ENCODE measurements around the gene ZGPAT. TPM values are rescaled to one million over a fixed set of nuclear protein-coding genes. Genes with fewer than 3 reads are reported as not detected.

The ZGPAT gene
- total RNA-seq, 1 experiment from 2014 or later, result 27.6 TPM

DNA sequence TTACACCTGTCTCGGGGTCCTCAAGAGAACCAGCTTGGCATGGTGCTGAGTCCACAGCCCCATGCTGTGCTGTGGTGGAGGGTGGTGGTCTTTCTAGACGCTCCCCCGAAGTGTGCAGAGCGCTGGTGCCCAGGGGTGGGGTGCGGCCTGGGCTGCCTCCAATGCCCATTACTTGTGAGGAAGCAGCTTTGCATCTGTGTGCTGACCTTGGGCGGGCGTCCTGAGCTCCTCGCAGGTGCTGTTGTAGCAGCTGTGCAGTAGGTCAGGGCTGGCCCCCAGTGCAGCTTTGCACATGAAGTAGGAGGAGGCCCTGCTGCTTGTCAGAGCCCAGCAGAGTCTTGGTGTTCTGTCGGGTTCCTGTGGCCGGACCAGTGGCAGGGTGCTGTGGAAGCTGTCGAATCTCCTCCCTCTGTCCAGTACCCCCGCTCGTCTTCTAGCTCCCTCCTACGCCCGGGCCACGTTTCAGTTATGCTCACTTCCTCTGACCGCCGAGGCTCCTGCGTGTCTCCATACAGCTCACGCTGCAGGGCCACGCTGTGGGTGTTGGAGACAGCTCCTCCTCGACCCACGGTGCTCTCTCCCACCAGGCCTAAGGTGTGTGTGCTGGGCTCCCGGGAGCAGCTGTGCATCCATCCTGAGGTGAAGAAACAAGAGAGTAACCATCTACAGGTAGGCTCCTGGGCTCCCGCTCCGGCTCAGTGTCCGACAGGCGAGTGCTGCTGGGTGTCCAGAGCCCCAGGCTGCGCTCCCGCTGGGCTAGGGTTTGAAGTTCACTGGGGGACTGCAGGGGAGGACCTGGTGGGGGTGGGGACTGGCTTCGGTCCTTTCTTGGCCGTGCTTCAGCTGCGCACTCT, 45.7 kb upstream of the ZGPAT start:
- Mint-ChIP-seq H3K36me3 (ENCODE audit: insufficient read depth in 1 of 3, low read depth in 3 of 3) (peaks cover 21 to 48% (median 39%) of the 10 kb centered on the region in 3 experiments), H3K27me3 (ENCODE audit: low read depth) (no peaks in the 10 kb centered on the region), H3K27ac (no peak overlapping the region), H3K9me3 (no peaks in the 10 kb centered on the region), H3K4me3 (no peak overlapping the region; a peak in 1 of 5 replicates), H3K4me1 (peaks cover 7 to 20% of the 10 kb centered on the region in 2 experiments)
- Histone ChIP-seq H3K14ac (ENCODE audit: insufficient read depth, low read length) (no peak overlapping the region), H3K18ac (ENCODE audit: insufficient read length, low read depth, low read length) (no peak overlapping the region), H3K4ac (ENCODE audit: low read depth, low read length) (no peak overlapping the region), H2BK12ac (ENCODE audit: insufficient read length, low read depth, low read length) (no peak overlapping the region), H3K27ac (ENCODE audit: insufficient read length, low read depth, low read length) (no peak overlapping the region), H3K23ac (ENCODE audit: insufficient read length, low read depth, low read length) (no peak overlapping the region), H3K79me2 (ENCODE audit: insufficient read depth, low read length) (no peaks in the 10 kb centered on the region), H2AFZ (ENCODE audit: low read length) (no peak overlapping the region), H2BK120ac (ENCODE audit: low read depth, low read length, poor library complexity, severe bottlenecking) (no peak overlapping the region), H3T11ph (ENCODE audit: low read length) (no peak overlapping the region), H4K8ac (replicated peaks; ENCODE audit: insufficient read length, low read depth, low read length) (no peak overlapping the region), H3K56ac (ENCODE audit: insufficient read length, low read depth, low read length) (no peak overlapping the region), H3K4me1 (ENCODE audit: insufficient read depth, low read length) (no peaks in the 10 kb centered on the region; the same call in 1 of the 2 replicates), H2AK5ac (ENCODE audit: insufficient read length, low read length) (no peak overlapping the region), H3K9ac (ENCODE audit: extremely low read depth, insufficient read length, low read length) (no peak overlapping the region), H2BK15ac (ENCODE audit: low read depth, low read length) (no peak overlapping the region), H3K9me3 (ENCODE audit: control insufficient read depth, low read depth, low read length) (no peaks in the 10 kb centered on the region), H2BK20ac (ENCODE audit: low read depth, low read length, poor library complexity, severe bottlenecking) (no peak overlapping the region), H4K5ac (ENCODE audit: insufficient read length, low read depth, low read length) (no peak overlapping the region), H4K20me1 (ENCODE audit: control insufficient read depth, insufficient read depth, insufficient read length) (no peaks in the 10 kb centered on the region), H2BK5ac (ENCODE audit: insufficient read length, low read length) (no peak overlapping the region), H3K79me1 (ENCODE audit: insufficient read depth, low read depth, low read length, poor library complexity, severe bottlenecking) (no peaks in the 10 kb centered on the region), H3K23me2 (ENCODE audit: insufficient read length, low read depth, low read length, poor library complexity, severe bottlenecking) (peaks cover 7% of the 10 kb centered on the region), H3K27me3 (ENCODE audit: insufficient read depth, low read length) (no peaks in the 10 kb centered on the region; the same call in 1 of the 2 replicates), H4K91ac (ENCODE audit: insufficient read length, low read depth, low read length) (no peak overlapping the region), H3K4me2 (ENCODE audit: insufficient read depth, insufficient read length, low read length) (no peak overlapping the region)
- WGBS (ENCODE audit: extremely low coverage, insufficient read length, low lambda C conversion rate), result no CpG with 5 or more reads among the region's 33 CpGs
- DNase-seq, result no peak
- TF ChIP-seq, protein P1, sequence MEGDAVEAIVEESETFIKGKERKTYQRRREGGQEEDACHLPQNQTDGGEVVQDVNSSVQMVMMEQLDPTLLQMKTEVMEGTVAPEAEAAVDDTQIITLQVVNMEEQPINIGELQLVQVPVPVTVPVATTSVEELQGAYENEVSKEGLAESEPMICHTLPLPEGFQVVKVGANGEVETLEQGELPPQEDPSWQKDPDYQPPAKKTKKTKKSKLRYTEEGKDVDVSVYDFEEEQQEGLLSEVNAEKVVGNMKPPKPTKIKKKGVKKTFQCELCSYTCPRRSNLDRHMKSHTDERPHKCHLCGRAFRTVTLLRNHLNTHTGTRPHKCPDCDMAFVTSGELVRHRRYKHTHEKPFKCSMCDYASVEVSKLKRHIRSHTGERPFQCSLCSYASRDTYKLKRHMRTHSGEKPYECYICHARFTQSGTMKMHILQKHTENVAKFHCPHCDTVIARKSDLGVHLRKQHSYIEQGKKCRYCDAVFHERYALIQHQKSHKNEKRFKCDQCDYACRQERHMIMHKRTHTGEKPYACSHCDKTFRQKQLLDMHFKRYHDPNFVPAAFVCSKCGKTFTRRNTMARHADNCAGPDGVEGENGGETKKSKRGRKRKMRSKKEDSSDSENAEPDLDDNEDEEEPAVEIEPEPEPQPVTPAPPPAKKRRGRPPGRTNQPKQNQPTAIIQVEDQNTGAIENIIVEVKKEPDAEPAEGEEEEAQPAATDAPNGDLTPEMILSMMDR (conservative IDR thresholded peaks at IDR 0.05), result no peak

Measured in H9 (cell line).